Mucosa of descending colon (tissue), 3 donors: ENCODE data around the gene ABHD17A. TPM values are rescaled to one million over a fixed set of nuclear protein-coding genes. Genes with fewer than 3 reads are reported as not detected.
A peak's percentile ranks its signal among the peaks of the same experiment; 100 is the strongest.

Source experiments
- ATAC-seq: fragments of 200-7000 bp; cut with Tn5 transposase; one replicate; pipeline ENCODE4 v1.9.1; 2020; ENCODE audit warnings: mild to moderate bottlenecking, moderate library complexity
- DNase-seq, 3 donors: peaks; one replicate each; pipeline ENCODE4 v3.0.0-alpha.2; 2020
- H3K36me3 ChIP-seq: fragments of 200-600 bp; one replicate; pipeline ENCODE4 v1.8.0; 2021; ENCODE audit warnings: low read depth, mild to moderate bottlenecking
- H3K4me1 ChIP-seq: fragments of 200-600 bp; one replicate; pipeline ENCODE4 v1.8.0; 2021; ENCODE audit warnings: low read depth, mild to moderate bottlenecking
- H3K4me3 ChIP-seq: fragments of 200-600 bp; one replicate; pipeline ENCODE4 v1.8.0; 2021; ENCODE audit warnings: mild to moderate bottlenecking
- H3K9me3 ChIP-seq: fragments of 200-600 bp; one replicate; pipeline ENCODE4 v1.8.0; 2021; ENCODE audit warnings: mild to moderate bottlenecking
- CTCF ChIP-seq: fragments of 200-600 bp; IDR thresholded peaks from one replicate; pipeline ENCODE4 v1.8.0; 2022; ENCODE audit warnings: antibody characterized with exemption, mild to moderate bottlenecking
- intact Hi-C, 2 donors: fragments of 100-400 bp; cut with DNase I in 1 of 2; cut with micrococcal nuclease in 1 of 2; formaldehyde crosslinking; loops; one replicate each; pipeline versions ENCODE4 v1.11.0 to v1.11.1; 2022; cut with DNase I, micrococcal nuclease
- total RNA-seq, 3 donors: library from RNA; stranded (reverse); fragmentation: NEBNext Ultra II Directional in 2 of 3; extraction: Animal tissue kit (Norgen Biotek cat#: 25700) in 2 of 3; gene quantifications; one replicate each; pipeline versions ENCODE4 v1.2.1 to v1.2.4, GENCODE V29; 2021 to 2023
- donor health status: DM: no; HTN: no; CAD: no; lungs with moderate emphysema.
- donor health status: DM: no; HTN: no; CAD: no.
- donor health status: DM: no; HTN: yes; CAD: no.

Gene ABHD17A
- total RNA-seq, 3 donors from 2014 or later = 60.9 to 65.8 (median 65.8) TPM

- Histone ChIP-seq H3K9me3 (no peaks in the 10 kb centered on the region), H3K36me3 (no peaks in the 10 kb centered on the region), H3K4me1 (peaks cover 67% of the 10 kb centered on the region), H3K4me3 (no peak overlapping the region)
- DNase-seq = peak in 2 of 3 donors; percentile 57 to 70
- ATAC-seq = no peak
- TF ChIP-seq CTCF = no peak
- intact Hi-C loops = no loop called here
Observed at GRCh38 chr19:1859331-1859781, 25.9 kb downstream of the ABHD17A start.

- Histone ChIP-seq H3K36me3 (no peaks in the 10 kb centered on the region), H3K4me1 (peaks cover 75% of the 10 kb centered on the region), H3K9me3 (no peaks in the 10 kb centered on the region), H3K4me3 (no peak overlapping the region)
- DNase-seq (peak in 2 of 3 donors; percentile 59 to 64), ATAC-seq (no peak)
- intact Hi-C loops = no loop called here
- TF ChIP-seq CTCF = no peak
Observed at GRCh38 chr19:1858412-1859081, 26.7 kb downstream of the ABHD17A start.

- peaks cover 82% of the 10 kb centered on the region for H3K4me1 ChIP-seq
- H3K36me3 ChIP-seq = no peaks in the 10 kb centered on the region
- no peak for TF ChIP-seq CTCF
- no peaks in the 10 kb centered on the region for H3K9me3 ChIP-seq
- H3K4me3 ChIP-seq = no peak overlapping the region
- ATAC-seq (peak; percentile 34), DNase-seq (peak; percentile 88 to 92 (median 89))
- intact Hi-C loops = no loop called here
Observed at GRCh38 chr19:1857648-1858326, 27.5 kb downstream of the ABHD17A start.

DNA sequence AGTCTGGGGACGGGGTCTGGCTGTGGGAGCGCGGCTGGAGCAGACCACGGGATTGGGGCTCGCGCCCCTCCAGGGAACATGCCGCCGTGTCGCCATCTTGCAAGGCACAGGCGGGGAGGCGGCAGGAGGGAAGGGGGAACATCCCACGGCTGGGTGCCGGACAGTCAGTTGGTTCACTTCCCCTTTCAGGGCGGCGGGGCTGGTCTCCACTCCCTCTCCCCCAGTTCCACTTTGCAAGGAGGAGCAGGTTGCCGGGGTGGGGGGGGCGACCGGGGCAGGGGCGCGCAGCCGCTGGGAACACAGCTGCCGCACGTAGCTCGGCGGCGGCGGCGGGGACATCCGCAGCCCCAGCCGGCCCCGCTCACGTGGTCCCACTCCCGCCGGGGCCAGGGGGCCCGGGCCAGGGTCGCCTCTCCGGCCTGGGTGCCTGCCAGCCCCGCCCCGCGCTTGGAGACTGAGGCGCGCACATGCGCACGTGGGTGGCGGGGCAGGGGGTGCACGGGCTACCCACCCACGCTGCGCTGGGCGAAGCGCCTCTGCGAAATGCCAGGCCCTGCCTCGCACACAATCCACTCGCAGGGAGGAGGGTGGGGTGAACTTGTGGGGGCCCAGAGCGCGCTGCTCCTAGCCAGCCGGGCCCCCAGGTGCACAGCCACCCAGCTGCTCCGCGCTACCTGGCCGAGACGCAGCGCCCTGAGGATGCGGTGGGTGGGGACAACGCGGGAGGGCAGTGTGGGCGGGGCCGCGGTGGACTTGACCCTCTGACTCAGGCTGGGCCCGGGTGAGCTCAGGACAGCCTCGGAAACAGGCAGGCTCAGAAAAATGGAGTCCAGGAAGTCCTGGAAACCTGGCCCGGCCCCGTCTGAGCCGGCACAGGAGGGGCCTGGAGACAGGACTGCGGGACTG is 28.3 kb downstream of the ABHD17A start:
- peak; percentile 96 for DNase-seq
- no peak for TF ChIP-seq CTCF
- intact Hi-C loops = no loop called here
- Histone ChIP-seq H3K4me1 (peaks cover 87% of the 10 kb centered on the region), H3K9me3 (no peaks in the 10 kb centered on the region), H3K36me3 (no peaks in the 10 kb centered on the region), H3K4me3 (peak overlapping the region; percentile 14)
- peak; percentile 71 for ATAC-seq

- intact Hi-C loops = no loop called here
- H3K9me3 ChIP-seq = no peaks in the 10 kb centered on the region
- ATAC-seq (no peak), DNase-seq (no peak)
- H3K4me3 ChIP-seq = no peak overlapping the region
- TF ChIP-seq CTCF = no peak
- H3K36me3 ChIP-seq = no peaks in the 10 kb centered on the region
- peaks cover 81% of the 10 kb centered on the region for H3K4me1 ChIP-seq
Observed at GRCh38 chr19:1856345-1856697, 29.0 kb downstream of the ABHD17A start.
